Karpas-422 (cell line): ENCODE results near the gene GBA3. TPM values are rescaled to one million over a fixed set of nuclear protein-coding genes. Genes with fewer than 3 reads are reported as not detected.

Source experiments
- DNase-seq: peaks from one replicate; pipeline ENCODE4 v3.0.0-alpha.2; 2015
- H2AFZ ChIP-seq: fragments of 200-600 bp; sonication (generic); 2 replicates; pipeline ENCODE4 v1.6.1; 2014; ENCODE audit warnings: antibody characterized with exemption, low read length, mixed read lengths
- H3K27ac ChIP-seq: fragments of 200-600 bp; sonication (generic); 2 replicates; pipeline ENCODE4 v1.5.1; 2014; ENCODE audit warnings: mild to moderate bottlenecking, low read length, moderate library complexity
- H3K27me3 ChIP-seq: fragments of 200-600 bp; sonication (generic); 2 replicates; pipeline ENCODE4 v1.6.1; 2014; ENCODE audit warnings: low read length, mixed read lengths
- H3K36me3 ChIP-seq: fragments of 200-600 bp; sonication (generic); 2 replicates; pipeline ENCODE4 v1.6.1; 2014; ENCODE audit warnings: low read length, mixed read lengths; ENCODE audit not compliant: insufficient read depth
- H3K4me1 ChIP-seq: fragments of 200-600 bp; sonication (generic); 2 replicates; pipeline ENCODE4 v1.6.1; 2014; ENCODE audit warnings: mild to moderate bottlenecking, low read length, mixed read lengths
- H3K4me2 ChIP-seq: fragments of 200-600 bp; sonication (generic); 2 replicates; pipeline ENCODE4 v1.6.1; 2014; ENCODE audit warnings: low read length, low read depth, mild to moderate bottlenecking; ENCODE audit not compliant: poor library complexity, severe bottlenecking
- H3K4me3 ChIP-seq: fragments of 200-600 bp; sonication (generic); 2 replicates; pipeline ENCODE4 v1.5.1; 2014; ENCODE audit warnings: mild to moderate bottlenecking, antibody characterized with exemption, low read length, mixed read lengths
- H3K79me2 ChIP-seq: fragments of 200-600 bp; sonication (generic); 2 replicates; pipeline ENCODE4 v1.6.1; 2014; ENCODE audit warnings: mild to moderate bottlenecking, low read length, mixed read lengths
- H3K9ac ChIP-seq: fragments of 200-600 bp; sonication (generic); 2 replicates; pipeline ENCODE4 v1.6.0; 2014; ENCODE audit warnings: low read length
- H3K9me2 ChIP-seq: fragments of 200-600 bp; sonication (generic), shearing (Covaris generic); replicated peaks from 2 replicates; pipeline ENCODE4 v1.6.0; 2014; ENCODE audit warnings: mild to moderate bottlenecking, low read length, moderate library complexity; ENCODE audit not compliant: insufficient read depth
- H3K9me3 ChIP-seq: fragments of 300-700, 200-600 bp; sonication (generic); 2 replicates; pipeline ENCODE4 v1.6.1; 2014; ENCODE audit warnings: low read length, mixed read lengths
- H4K20me1 ChIP-seq: fragments of 200-600 bp; sonication (generic); 2 replicates; pipeline ENCODE4 v1.6.1; 2014; ENCODE audit warnings: mild to moderate bottlenecking, antibody characterized with exemption, low read length, low read depth; ENCODE audit not compliant: insufficient read depth
- total RNA-seq: library from RNA; depleted of rRNA; stranded (reverse); fragments of >200 nt; shearing (Covaris generic); gene quantifications from 2 replicates; pipeline ENCODE4 v1.2.3, GENCODE V29; 2014; ENCODE audit warnings: low replicate concordance

The GBA3 gene
- total RNA-seq, 1 experiment from 2014 or later, result not detected

DNA sequence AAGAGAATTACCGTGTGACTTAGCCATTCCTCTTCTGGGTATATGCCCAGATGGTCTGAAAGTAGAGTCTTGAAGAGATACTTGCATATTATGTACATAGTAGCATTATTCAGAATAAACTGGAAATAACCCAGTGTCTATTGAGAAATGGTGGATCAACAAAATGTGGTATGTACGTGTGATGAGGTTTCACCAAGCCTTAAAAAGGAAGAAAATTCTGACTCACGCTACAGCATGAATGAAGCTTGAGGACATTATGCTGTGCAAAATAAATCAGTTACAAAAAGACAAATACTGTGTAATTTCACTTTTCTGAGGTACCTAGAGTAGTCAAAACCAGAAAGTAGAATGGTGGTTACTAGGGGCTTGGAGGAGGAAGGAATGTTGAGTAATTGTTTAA is 37.3 kb downstream of the GBA3 start:
- H3K27me3 ChIP-seq, result no peaks in the 10 kb centered on the region
- no peak overlapping the region for H3K27ac ChIP-seq
- H3K36me3 ChIP-seq, result no peaks in the 10 kb centered on the region
- no peaks in the 10 kb centered on the region for H3K4me1 ChIP-seq
- H3K9me3 ChIP-seq, result no peaks in the 10 kb centered on the region
- DNase-seq, result no peak
- H3K9me2 ChIP-seq, result no peaks in the 10 kb centered on the region
- no peaks in the 10 kb centered on the region for H3K79me2 ChIP-seq
- H3K4me2 ChIP-seq, result no peak overlapping the region
- H3K4me3 ChIP-seq, result no peak overlapping the region
- H2AFZ ChIP-seq, result no peak overlapping the region
- no peaks in the 10 kb centered on the region for H4K20me1 ChIP-seq
- no peak overlapping the region for H3K9ac ChIP-seq

DNA sequence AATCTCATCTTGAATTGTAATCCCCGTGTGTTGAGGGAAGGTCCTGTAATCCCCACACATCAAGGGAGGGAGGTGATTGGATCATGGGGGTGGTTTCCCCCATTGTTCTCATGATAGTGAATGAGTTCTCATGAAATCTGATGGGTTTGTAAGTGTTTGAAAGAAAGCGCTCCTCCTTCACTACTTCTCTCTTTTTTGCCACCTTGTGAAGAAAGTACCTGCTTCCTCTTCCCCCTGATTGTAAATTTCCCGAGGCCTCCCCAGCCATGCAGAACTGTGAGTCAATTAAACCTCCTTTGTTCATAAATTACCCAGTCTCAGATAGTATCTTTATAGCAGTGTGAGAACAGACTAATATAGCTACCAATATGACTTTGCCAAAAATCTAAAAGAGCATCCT is 41.1 kb downstream of the GBA3 start:
- Histone ChIP-seq H3K4me3 (no peak overlapping the region), H3K9me3 (no peaks in the 10 kb centered on the region), H3K4me1 (no peaks in the 10 kb centered on the region), H3K27me3 (no peaks in the 10 kb centered on the region), H3K79me2 (no peaks in the 10 kb centered on the region), H3K27ac (no peak overlapping the region), H3K9me2 (no peaks in the 10 kb centered on the region; the same call in 1 of the 2 replicates), H2AFZ (no peak overlapping the region), H4K20me1 (no peaks in the 10 kb centered on the region), H3K4me2 (no peak overlapping the region), H3K36me3 (no peaks in the 10 kb centered on the region), H3K9ac (no peak overlapping the region)
- no peak for DNase-seq

DNA sequence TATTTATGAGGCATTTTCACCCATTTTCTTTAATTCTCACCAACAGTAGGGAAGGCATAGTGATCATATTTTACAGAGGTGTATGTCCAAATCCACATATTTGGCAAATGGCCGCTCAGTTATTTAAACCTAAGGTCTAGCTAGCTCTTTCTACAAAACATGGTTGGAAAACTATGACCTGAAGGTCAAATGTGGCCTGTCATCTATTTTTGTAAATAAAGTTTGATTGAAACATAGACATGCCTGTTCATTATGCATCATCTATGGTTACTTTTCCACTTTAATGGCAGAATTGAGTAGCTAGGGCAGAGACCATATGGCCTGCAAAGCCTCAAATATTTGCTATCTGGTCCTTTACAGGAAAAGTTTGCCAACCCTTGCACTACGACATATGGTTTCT is 44.2 kb downstream of the GBA3 start:
- Histone ChIP-seq H2AFZ (no peak overlapping the region), H3K79me2 (no peaks in the 10 kb centered on the region), H3K27ac (no peak overlapping the region), H3K4me1 (no peaks in the 10 kb centered on the region), H3K4me3 (no peak overlapping the region), H3K4me2 (no peak overlapping the region), H3K9me2 (no peaks in the 10 kb centered on the region; the same call in 1 of the 2 replicates), H3K27me3 (no peaks in the 10 kb centered on the region), H3K9ac (no peak overlapping the region), H3K9me3 (no peaks in the 10 kb centered on the region), H4K20me1 (no peaks in the 10 kb centered on the region), H3K36me3 (no peaks in the 10 kb centered on the region)
- DNase-seq, result no peak

DNA sequence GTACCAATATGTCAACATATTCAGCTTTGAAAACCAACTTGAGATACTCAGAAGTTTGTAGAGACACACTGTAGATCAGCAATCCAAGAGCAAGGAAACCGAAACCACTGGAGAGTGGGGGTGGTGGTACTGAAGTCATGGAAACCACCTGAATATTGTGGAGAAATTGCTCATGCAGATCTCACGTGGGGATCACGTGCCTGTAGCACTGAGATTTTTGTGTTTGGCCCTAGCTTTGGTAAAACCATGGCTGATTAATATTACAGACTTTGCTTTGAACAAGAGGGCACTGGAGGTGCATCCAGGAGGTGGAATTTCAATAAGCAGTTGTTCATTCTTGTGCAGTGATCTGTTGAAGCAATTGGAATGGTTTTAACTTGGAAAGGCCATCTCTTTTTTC is 47.2 kb downstream of the GBA3 start:
- no peaks in the 10 kb centered on the region; the same call in 1 of the 2 replicates for H3K9me2 ChIP-seq
- no peaks in the 10 kb centered on the region for H4K20me1 ChIP-seq
- no peaks in the 10 kb centered on the region for H3K9me3 ChIP-seq
- H3K4me2 ChIP-seq, result no peak overlapping the region
- DNase-seq, result no peak
- H3K4me3 ChIP-seq, result no peak overlapping the region
- H3K36me3 ChIP-seq, result no peaks in the 10 kb centered on the region
- H2AFZ ChIP-seq, result no peak overlapping the region
- H3K9ac ChIP-seq, result no peak overlapping the region
- no peaks in the 10 kb centered on the region for H3K79me2 ChIP-seq
- no peak overlapping the region for H3K27ac ChIP-seq
- H3K4me1 ChIP-seq, result no peaks in the 10 kb centered on the region
- H3K27me3 ChIP-seq, result no peaks in the 10 kb centered on the region

DNA sequence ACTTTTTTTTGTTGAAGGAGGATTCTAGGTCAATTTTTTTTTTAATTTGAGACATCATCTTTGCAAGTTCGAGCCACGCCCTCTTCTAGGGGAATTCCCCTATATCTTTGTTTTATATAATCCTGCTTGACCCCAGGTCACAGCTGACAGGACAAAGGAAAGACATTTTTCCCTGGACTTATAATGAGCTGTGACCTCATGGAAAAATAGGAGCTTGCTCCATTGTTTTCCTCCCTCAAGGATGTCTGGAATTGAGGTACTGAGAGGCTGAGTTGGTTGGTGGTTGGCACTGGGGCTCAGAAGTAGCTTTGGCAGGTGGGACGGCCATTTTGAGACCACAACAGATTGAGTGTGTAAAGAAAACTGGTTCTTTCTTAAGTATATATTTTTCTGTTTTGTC is 49.0 kb downstream of the GBA3 start:
- no peak overlapping the region for H3K27ac ChIP-seq
- H3K9me2 ChIP-seq, result no peaks in the 10 kb centered on the region; the same call in 1 of the 2 replicates
- no peak overlapping the region for H3K9ac ChIP-seq
- no peaks in the 10 kb centered on the region for H3K4me1 ChIP-seq
- no peaks in the 10 kb centered on the region for H4K20me1 ChIP-seq
- no peak for DNase-seq
- H3K79me2 ChIP-seq, result no peaks in the 10 kb centered on the region
- no peak overlapping the region for H3K4me2 ChIP-seq
- no peaks in the 10 kb centered on the region for H3K9me3 ChIP-seq
- no peaks in the 10 kb centered on the region for H3K36me3 ChIP-seq
- no peak overlapping the region for H2AFZ ChIP-seq
- H3K27me3 ChIP-seq, result no peaks in the 10 kb centered on the region
- H3K4me3 ChIP-seq, result no peak overlapping the region

DNA sequence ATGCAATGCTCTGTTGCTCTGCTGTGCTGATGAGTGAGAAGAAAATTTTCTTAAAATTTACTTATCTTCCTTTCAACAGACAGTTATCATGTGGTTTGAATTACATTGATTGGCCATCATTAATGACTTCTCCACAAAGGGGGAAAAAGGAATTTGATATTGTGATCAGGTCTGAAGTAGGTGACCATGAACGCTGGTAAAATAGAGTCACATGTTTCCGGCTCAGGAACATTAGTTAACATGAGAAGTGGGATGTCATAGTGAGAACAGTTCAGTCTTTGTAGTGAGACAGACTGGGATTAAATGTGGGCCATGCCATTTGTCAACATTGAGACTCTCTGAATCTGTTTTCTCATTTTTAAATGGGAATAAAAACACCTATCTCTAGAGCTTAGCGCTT is 50.6 kb downstream of the GBA3 start:
- H3K36me3 ChIP-seq, result no peaks in the 10 kb centered on the region
- DNase-seq, result no peak
- no peaks in the 10 kb centered on the region for H3K27me3 ChIP-seq
- H3K79me2 ChIP-seq, result no peaks in the 10 kb centered on the region
- H3K4me2 ChIP-seq, result no peak overlapping the region
- H3K9me2 ChIP-seq, result no peaks in the 10 kb centered on the region; the same call in 1 of the 2 replicates
- no peak overlapping the region for H3K9ac ChIP-seq
- no peaks in the 10 kb centered on the region for H4K20me1 ChIP-seq
- no peak overlapping the region for H3K27ac ChIP-seq
- no peaks in the 10 kb centered on the region for H3K4me1 ChIP-seq
- H3K9me3 ChIP-seq, result no peaks in the 10 kb centered on the region
- H2AFZ ChIP-seq, result no peak overlapping the region
- no peak overlapping the region for H3K4me3 ChIP-seq

DNA sequence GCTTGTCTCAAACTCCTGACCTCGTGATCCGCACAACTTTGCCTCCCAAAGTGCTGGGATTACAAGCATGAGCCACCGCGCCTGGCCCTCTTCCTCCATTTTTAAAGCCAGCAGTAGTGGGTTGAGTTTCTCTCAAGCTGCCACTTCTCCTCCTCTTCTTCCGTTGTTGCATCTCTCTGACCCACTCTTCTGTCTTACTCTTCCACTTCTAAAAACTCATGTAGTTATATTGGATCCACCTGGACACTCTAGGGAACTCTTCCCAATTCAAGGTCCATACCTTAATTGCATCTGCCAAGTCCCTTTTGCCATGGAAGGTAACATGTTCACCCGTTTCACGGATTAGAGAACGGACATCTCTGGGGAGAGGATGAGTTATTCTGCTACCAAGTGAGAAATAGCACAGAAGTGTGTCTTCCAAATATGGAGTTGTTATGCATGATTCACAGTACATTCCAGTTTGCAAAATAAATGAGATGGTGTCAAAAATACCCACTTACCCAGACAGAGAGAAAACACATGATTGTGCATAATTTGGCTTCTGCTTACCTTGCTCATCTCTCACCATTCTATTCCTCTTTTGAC is 51.8 kb downstream of the GBA3 start:
- no peaks in the 10 kb centered on the region for H4K20me1 ChIP-seq
- H3K27me3 ChIP-seq, result no peaks in the 10 kb centered on the region
- no peaks in the 10 kb centered on the region for H3K9me3 ChIP-seq

DNA sequence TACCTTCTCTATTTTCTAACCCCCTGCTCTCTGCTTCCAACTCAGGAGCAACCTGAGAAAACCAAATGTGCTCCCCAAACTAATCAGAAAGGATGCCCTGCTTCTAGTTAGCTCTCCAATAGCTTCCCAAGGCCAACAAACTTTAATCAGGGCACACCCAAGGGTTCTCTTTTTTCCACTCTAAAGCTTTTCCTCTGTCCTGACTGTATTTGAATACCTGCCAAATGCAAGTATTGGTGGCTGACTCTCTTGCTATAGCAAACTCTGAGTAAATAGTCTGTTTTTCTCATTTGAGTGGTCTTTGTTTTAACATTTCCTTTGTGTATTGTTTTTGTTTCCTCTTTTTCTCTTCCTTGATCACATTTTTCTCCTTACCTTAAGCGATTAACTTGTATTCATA is 52.5 kb downstream of the GBA3 start:
- Histone ChIP-seq H3K27ac (no peak overlapping the region), H3K9me3 (no peaks in the 10 kb centered on the region), H3K9me2 (no peaks in the 10 kb centered on the region; the same call in 1 of the 2 replicates), H4K20me1 (no peaks in the 10 kb centered on the region), H3K4me3 (no peak overlapping the region), H3K79me2 (no peaks in the 10 kb centered on the region), H3K27me3 (no peaks in the 10 kb centered on the region), H2AFZ (no peak overlapping the region), H3K4me1 (no peaks in the 10 kb centered on the region), H3K36me3 (no peaks in the 10 kb centered on the region), H3K9ac (no peak overlapping the region), H3K4me2 (no peak overlapping the region)
- DNase-seq, result no peak

More for the DNA sequence above, 51.8 kb downstream of the GBA3 start:
- Histone ChIP-seq H3K79me2 (no peaks in the 10 kb centered on the region), H3K9me2 (no peaks in the 10 kb centered on the region; the same call in 1 of the 2 replicates), H3K36me3 (no peaks in the 10 kb centered on the region), H3K4me3 (no peak overlapping the region), H3K9ac (no peak overlapping the region), H2AFZ (no peak overlapping the region), H3K4me2 (no peak overlapping the region), H3K27ac (no peak overlapping the region), H3K4me1 (no peaks in the 10 kb centered on the region)
- DNase-seq, result no peak
